ENCODE measurements around the gene LETM1.

Gene LETM1

GRCh38 chr4:1793496-1793840, 62.5 kb downstream of the LETM1 start:
- DNase-seq: no peak

- DNase-seq: no peak
These were observed 63.0 kb downstream of the LETM1 start, which contains the start of gene FGFR3 for GRCh38 chr4:1792832-1793495. Gene FGFR3 (plus strand): TSS chr4:1793293. CDS start chr4:1793935, 642 bp downstream.

- no peak for DNase-seq
These were observed 63.7 kb downstream of the LETM1 start for GRCh38 chr4:1792158-1792831.

- DNase-seq: no peak
These were observed 66.0 kb downstream of the LETM1 start for GRCh38 chr4:1790005-1790404.

- DNase-seq: no peak
These were observed 66.4 kb downstream of the LETM1 start for GRCh38 chr4:1789552-1789951.

- DNase-seq: peak; percentile 53
These were observed 67.5 kb downstream of the LETM1 start for GRCh38 chr4:1788254-1788973.

- peak; percentile 59 for DNase-seq
These were observed 68.4 kb downstream of the LETM1 start for GRCh38 chr4:1787411-1788077.

- no peak for DNase-seq
These were observed 69.2 kb downstream of the LETM1 start for GRCh38 chr4:1786544-1787362.

GRCh38 chr4:1785592-1785991, 70.4 kb downstream of the LETM1 start:
- no peak for DNase-seq

GRCh38 chr4:1784789-1785591, 71.0 kb downstream of the LETM1 start:
- DNase-seq: no peak

- no peak for DNase-seq
These were observed 71.6 kb downstream of the LETM1 start for GRCh38 chr4:1784395-1784788.

- DNase-seq: no peak
These were observed 72.0 kb downstream of the LETM1 start for GRCh38 chr4:1783970-1784369.

- DNase-seq: no peak
These were observed 72.9 kb downstream of the LETM1 start for GRCh38 chr4:1783015-1783414.

GRCh38 chr4:1780435-1780834, 75.5 kb downstream of the LETM1 start:
- DNase-seq: no peak

GRCh38 chr4:1779588-1780382, 76.2 kb downstream of the LETM1 start:
- no peak for DNase-seq

GRCh38 chr4:1778642-1779392, 77.1 kb downstream of the LETM1 start:
- no peak for DNase-seq

- DNase-seq: no peak
These were observed 77.9 kb downstream of the LETM1 start for GRCh38 chr4:1777822-1778641.

- no peak for DNase-seq
These were observed 79.3 kb downstream of the LETM1 start for GRCh38 chr4:1776521-1777161.

Measured in femur (tissue), 1 donor.